ENCODE data around the gene PDE3B.
"Not testable (repeated sequence)": the region's sequence is repeated elsewhere in the genome, so short reads cannot be mapped to it uniquely, and the experiment has no call there.

The PDE3B gene

GRCh38 chr11:14643697-14644225 is at the start of gene PDE3B:
Gene PDE3B, plus strand, starts transcription at chr11:14643804. Its CDS starts 272 bp downstream, at chr11:14644076.
- no peak within 1 kb of the TSS for H3K27ac ChIP-seq (ENCODE audit: low read length)
- peaks cover 44% of the 10 kb centered on the region for H3K27me3 ChIP-seq (ENCODE audit: control insufficient read depth, insufficient read depth, low read length)
- H3K9me3 ChIP-seq (ENCODE audit: control insufficient read depth, low read depth, low read length), result no peaks in the 10 kb centered on the region
- peak within 1 kb of the TSS; percentile 81 for H3K9ac ChIP-seq (ENCODE audit: low read length)
- peak within 1 kb of the TSS; percentile 86 for H3K4me3 ChIP-seq (ENCODE audit: low read length)
- H3K4me1 ChIP-seq (ENCODE audit: control insufficient read depth, low read depth, low read length), result peaks cover 16% of the 10 kb centered on the region
- no peaks in the 10 kb centered on the region for H3K36me3 ChIP-seq (ENCODE audit: control insufficient read depth, low read depth, low read length)

- not testable (repeated sequence) for H3K36me3 ChIP-seq (ENCODE audit: control insufficient read depth, low read depth, low read length); H3K4me3 ChIP-seq (ENCODE audit: low read length); H3K27me3 ChIP-seq (ENCODE audit: control insufficient read depth, insufficient read depth, low read length); H3K4me1 ChIP-seq (ENCODE audit: control insufficient read depth, low read depth, low read length); H3K9me3 ChIP-seq (ENCODE audit: control insufficient read depth, low read depth, low read length); H3K9ac ChIP-seq (ENCODE audit: low read length); H3K27ac ChIP-seq (ENCODE audit: low read length)
These were observed 48.3 kb upstream of the PDE3B start for GRCh38 chr11:14595261-14595660.

- Histone ChIP-seq H3K36me3 (ENCODE audit: control insufficient read depth, low read depth, low read length) (no peaks in the 10 kb centered on the region), H3K27ac (ENCODE audit: low read length) (no peak overlapping the region), H3K27me3 (ENCODE audit: control insufficient read depth, insufficient read depth, low read length) (no peaks in the 10 kb centered on the region), H3K4me3 (ENCODE audit: low read length) (no peak overlapping the region), H3K4me1 (ENCODE audit: control insufficient read depth, low read depth, low read length) (no peaks in the 10 kb centered on the region), H3K9me3 (ENCODE audit: control insufficient read depth, low read depth, low read length) (no peaks in the 10 kb centered on the region), H3K9ac (ENCODE audit: low read length) (no peak overlapping the region)
These were observed 35.9 kb upstream of the PDE3B start for GRCh38 chr11:14607713-14608112.

GRCh38 chr11:14609902-14610301 is 33.7 kb upstream of the PDE3B start:
- H3K4me3 ChIP-seq (ENCODE audit: low read length), result no peak overlapping the region
- H3K9ac ChIP-seq (ENCODE audit: low read length), result no peak overlapping the region
- H3K9me3 ChIP-seq (ENCODE audit: control insufficient read depth, low read depth, low read length), result no peaks in the 10 kb centered on the region
- no peaks in the 10 kb centered on the region for H3K4me1 ChIP-seq (ENCODE audit: control insufficient read depth, low read depth, low read length)
- no peaks in the 10 kb centered on the region for H3K27me3 ChIP-seq (ENCODE audit: control insufficient read depth, insufficient read depth, low read length)
- no peak overlapping the region for H3K27ac ChIP-seq (ENCODE audit: low read length)
- no peaks in the 10 kb centered on the region for H3K36me3 ChIP-seq (ENCODE audit: control insufficient read depth, low read depth, low read length)

- Histone ChIP-seq H3K9me3 (ENCODE audit: control insufficient read depth, low read depth, low read length) (no peaks in the 10 kb centered on the region), H3K27ac (ENCODE audit: low read length) (no peak overlapping the region), H3K9ac (ENCODE audit: low read length) (no peak overlapping the region), H3K4me3 (ENCODE audit: low read length) (no peak overlapping the region), H3K4me1 (ENCODE audit: control insufficient read depth, low read depth, low read length) (no peaks in the 10 kb centered on the region), H3K27me3 (ENCODE audit: control insufficient read depth, insufficient read depth, low read length) (no peaks in the 10 kb centered on the region), H3K36me3 (ENCODE audit: control insufficient read depth, low read depth, low read length) (no peaks in the 10 kb centered on the region)
These were observed 31.7 kb upstream of the PDE3B start for GRCh38 chr11:14611939-14612338.

GRCh38 chr11:14612694-14613093 is 30.9 kb upstream of the PDE3B start:
- no peak overlapping the region for H3K9ac ChIP-seq (ENCODE audit: low read length)
- H3K4me1 ChIP-seq (ENCODE audit: control insufficient read depth, low read depth, low read length), result no peaks in the 10 kb centered on the region
- no peaks in the 10 kb centered on the region for H3K36me3 ChIP-seq (ENCODE audit: control insufficient read depth, low read depth, low read length)
- H3K9me3 ChIP-seq (ENCODE audit: control insufficient read depth, low read depth, low read length), result no peaks in the 10 kb centered on the region
- no peaks in the 10 kb centered on the region for H3K27me3 ChIP-seq (ENCODE audit: control insufficient read depth, insufficient read depth, low read length)
- H3K4me3 ChIP-seq (ENCODE audit: low read length), result no peak overlapping the region
- H3K27ac ChIP-seq (ENCODE audit: low read length), result no peak overlapping the region

GRCh38 chr11:14614091-14614622 is 29.4 kb upstream of the PDE3B start:
- no peaks in the 10 kb centered on the region for H3K4me1 ChIP-seq (ENCODE audit: control insufficient read depth, low read depth, low read length)
- H3K27me3 ChIP-seq (ENCODE audit: control insufficient read depth, insufficient read depth, low read length), result no peaks in the 10 kb centered on the region
- no peak overlapping the region for H3K4me3 ChIP-seq (ENCODE audit: low read length)
- H3K9me3 ChIP-seq (ENCODE audit: control insufficient read depth, low read depth, low read length), result no peaks in the 10 kb centered on the region
- no peaks in the 10 kb centered on the region for H3K36me3 ChIP-seq (ENCODE audit: control insufficient read depth, low read depth, low read length)
- no peak overlapping the region for H3K9ac ChIP-seq (ENCODE audit: low read length)
- H3K27ac ChIP-seq (ENCODE audit: low read length), result no peak overlapping the region

GRCh38 chr11:14617241-14618027 is 26.2 kb upstream of the PDE3B start:
- Histone ChIP-seq H3K36me3 (ENCODE audit: control insufficient read depth, low read depth, low read length) (no peaks in the 10 kb centered on the region), H3K4me1 (ENCODE audit: control insufficient read depth, low read depth, low read length) (no peaks in the 10 kb centered on the region), H3K9ac (ENCODE audit: low read length) (no peak overlapping the region), H3K9me3 (ENCODE audit: control insufficient read depth, low read depth, low read length) (no peaks in the 10 kb centered on the region), H3K27me3 (ENCODE audit: control insufficient read depth, insufficient read depth, low read length) (no peaks in the 10 kb centered on the region), H3K27ac (ENCODE audit: low read length) (no peak overlapping the region), H3K4me3 (ENCODE audit: low read length) (no peak overlapping the region)

- H3K27me3 ChIP-seq (ENCODE audit: control insufficient read depth, insufficient read depth, low read length), result no peaks in the 10 kb centered on the region
- no peaks in the 10 kb centered on the region for H3K4me1 ChIP-seq (ENCODE audit: control insufficient read depth, low read depth, low read length)
- H3K36me3 ChIP-seq (ENCODE audit: control insufficient read depth, low read depth, low read length), result no peaks in the 10 kb centered on the region
- H3K9ac ChIP-seq (ENCODE audit: low read length), result no peak overlapping the region
- H3K9me3 ChIP-seq (ENCODE audit: control insufficient read depth, low read depth, low read length), result no peaks in the 10 kb centered on the region
- H3K27ac ChIP-seq (ENCODE audit: low read length), result no peak overlapping the region
- no peak overlapping the region for H3K4me3 ChIP-seq (ENCODE audit: low read length)
These were observed 25.5 kb upstream of the PDE3B start for GRCh38 chr11:14618060-14618459.

GRCh38 chr11:14619603-14620531 is 23.7 kb upstream of the PDE3B start:
- no peak overlapping the region for H3K4me3 ChIP-seq (ENCODE audit: low read length)
- H3K27ac ChIP-seq (ENCODE audit: low read length), result no peak overlapping the region
- H3K9ac ChIP-seq (ENCODE audit: low read length), result no peak overlapping the region
- H3K27me3 ChIP-seq (ENCODE audit: control insufficient read depth, insufficient read depth, low read length), result no peaks in the 10 kb centered on the region
- no peaks in the 10 kb centered on the region for H3K9me3 ChIP-seq (ENCODE audit: control insufficient read depth, low read depth, low read length)
- H3K4me1 ChIP-seq (ENCODE audit: control insufficient read depth, low read depth, low read length), result no peaks in the 10 kb centered on the region
- H3K36me3 ChIP-seq (ENCODE audit: control insufficient read depth, low read depth, low read length), result no peaks in the 10 kb centered on the region

- Histone ChIP-seq H3K27me3 (ENCODE audit: control insufficient read depth, insufficient read depth, low read length) (no peaks in the 10 kb centered on the region), H3K27ac (ENCODE audit: low read length) (no peak overlapping the region), H3K36me3 (ENCODE audit: control insufficient read depth, low read depth, low read length) (no peaks in the 10 kb centered on the region), H3K9me3 (ENCODE audit: control insufficient read depth, low read depth, low read length) (no peaks in the 10 kb centered on the region), H3K4me3 (ENCODE audit: low read length) (no peak overlapping the region), H3K9ac (ENCODE audit: low read length) (no peak overlapping the region), H3K4me1 (ENCODE audit: control insufficient read depth, low read depth, low read length) (no peaks in the 10 kb centered on the region)
These were observed 21.2 kb upstream of the PDE3B start for GRCh38 chr11:14622223-14622954.

Data from iPS-18a (cell line).